Upper lobe of left lung (tissue), 6 donors: ENCODE data around the gene TECTA. TPM values are rescaled to one million over a fixed set of nuclear protein-coding genes. Genes with fewer than 3 reads are reported as not detected.

ENCODE experiments used
- ATAC-seq, 2 donors: fragments of 200-7000 bp; cut with Tn5 transposase; one replicate each; pipeline ENCODE4 v1.9.1; 2022; ENCODE audit warnings: mild to moderate bottlenecking in 2 of 2, moderate library complexity in 2 of 2; ENCODE audit not compliant: low FRiP score in 2 of 2
- DNase-seq, 2 donors: peaks; one replicate each; pipeline ENCODE4 v3.0.0-alpha.2; 2019 to 2020
- H3K27ac ChIP-seq, 4 donors: fragments of 200-600 bp; sonication (generic); one replicate each; pipeline ENCODE4 v1.5.1; 2016 to 2019
- H3K27me3 ChIP-seq, 4 donors: fragments of 200-600 bp; sonication (generic); one replicate each; pipeline ENCODE4 v1.5.1; 2017 to 2019
- H3K36me3 ChIP-seq, 4 donors: fragments of 200-600 bp; sonication (generic); one replicate each; pipeline ENCODE4 v1.5.1; 2016 to 2019
- H3K4me1 ChIP-seq, 4 donors: fragments of 200-600 bp; sonication (generic); one replicate each; pipeline ENCODE4 v1.5.1; 2018 to 2019
- H3K4me3 ChIP-seq, 4 donors: fragments of 200-600 bp; sonication (generic); one replicate each; pipeline ENCODE4 v1.5.1; 2017 to 2019; ENCODE audit warnings: mild to moderate bottlenecking in 2 of 4, moderate library complexity in 1 of 4
- H3K9me3 ChIP-seq, 4 donors: fragments of 200-600 bp; sonication (generic); one replicate each; pipeline ENCODE4 v1.5.1; 2018 to 2019
- EP300 ChIP-seq, 4 donors: sonication (generic); formaldehyde crosslinking; IDR thresholded peaks; one replicate each; pipeline ENCODE4 v1.5.1; 2017; ENCODE audit warnings: antibody characterized with exemption in 4 of 4, control low read depth in 2 of 4
- POLR2A ChIP-seq, 4 donors: fragments of 450-650 bp; IDR thresholded peaks; one replicate each; pipeline ENCODE4 v1.5.1; 2016 to 2017; ENCODE audit warnings: antibody characterized with exemption in 4 of 4, mild to moderate bottlenecking in 2 of 4
- POLR2AphosphoS5 ChIP-seq, 2 donors: sonication (generic); formaldehyde crosslinking; IDR thresholded peaks; one replicate each; pipeline ENCODE4 v1.5.1; 2017; ENCODE audit warnings: antibody characterized with exemption in 2 of 2
- WGBS, 2 donors: methylation state at CpG; one replicate each; pipeline ENCODE4 v1.1.5; 2017 to 2018; 5-methylcytosine and 5-hydroxymethylcytosine counted together
- total RNA-seq, 6 donors: library from RNA; depleted of rRNA in 4 of 6; stranded (reverse); fragments of >200 nt in 4 of 6; gene quantifications; one replicate each; pipeline versions ENCODE4 v1.1.0 to v1.2.1, GENCODE V29; 2016 to 2021
- TF ChIP-seq, protein P1 (sequence below), 6 experiments: fragments of 450-650 bp in 4 of 6; fragments of 200-600 bp in 2 of 6; sonication (generic) in 2 of 6; IDR thresholded peaks; one replicate each; pipeline ENCODE4 v1.5.1; 2016 to 2019; ENCODE audit warnings: antibody characterized with exemption in 6 of 6
- donor health status: DM: no; HTN: no; CAD: no; lungs with moderate emphysema.
- donor health status: DM: no; HTN: yes; CAD: no; lungs with severe emphysema.

TECTA gene
- total RNA-seq, 6 donors from 2014 or later: 0.89 to 4.7 (median 1.8) TPM

DNA sequence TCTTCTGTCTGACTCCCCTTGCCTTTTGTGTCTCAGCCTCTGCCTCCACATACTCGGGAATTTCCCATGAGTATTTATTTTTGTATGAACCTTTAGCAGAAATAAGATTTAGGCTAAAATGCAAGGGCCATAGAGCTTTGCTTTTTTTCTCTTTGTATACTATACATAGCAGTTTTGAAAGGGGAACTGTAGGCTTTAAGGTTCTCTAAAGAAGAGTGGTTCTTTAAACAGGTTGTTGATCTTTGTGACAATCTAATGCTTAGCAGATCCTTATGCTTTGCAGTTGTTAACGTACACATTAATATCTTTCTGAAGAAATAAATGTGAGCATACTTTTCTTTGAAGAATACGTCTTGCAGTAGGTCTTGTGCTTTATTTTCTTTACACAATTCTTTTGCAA is 42.1 kb upstream of the TECTA start:
- Histone ChIP-seq H3K9me3 (no peaks in the 10 kb centered on the region), H3K27ac (no peak overlapping the region), H3K36me3 (peaks cover 14 to 70% (median 21%) of the 10 kb centered on the region in 4 donors), H3K27me3 (no peaks in the 10 kb centered on the region), H3K4me1 (peaks cover 0 to 4% (median 0%) of the 10 kb centered on the region in 4 donors), H3K4me3 (no peak overlapping the region)
- ATAC-seq (no peak), DNase-seq (no peak)
- no peak for TF ChIP-seq POLR2AphosphoS5 (IDR thresholded peaks at IDR 0.05)
- TF ChIP-seq, protein P1, sequence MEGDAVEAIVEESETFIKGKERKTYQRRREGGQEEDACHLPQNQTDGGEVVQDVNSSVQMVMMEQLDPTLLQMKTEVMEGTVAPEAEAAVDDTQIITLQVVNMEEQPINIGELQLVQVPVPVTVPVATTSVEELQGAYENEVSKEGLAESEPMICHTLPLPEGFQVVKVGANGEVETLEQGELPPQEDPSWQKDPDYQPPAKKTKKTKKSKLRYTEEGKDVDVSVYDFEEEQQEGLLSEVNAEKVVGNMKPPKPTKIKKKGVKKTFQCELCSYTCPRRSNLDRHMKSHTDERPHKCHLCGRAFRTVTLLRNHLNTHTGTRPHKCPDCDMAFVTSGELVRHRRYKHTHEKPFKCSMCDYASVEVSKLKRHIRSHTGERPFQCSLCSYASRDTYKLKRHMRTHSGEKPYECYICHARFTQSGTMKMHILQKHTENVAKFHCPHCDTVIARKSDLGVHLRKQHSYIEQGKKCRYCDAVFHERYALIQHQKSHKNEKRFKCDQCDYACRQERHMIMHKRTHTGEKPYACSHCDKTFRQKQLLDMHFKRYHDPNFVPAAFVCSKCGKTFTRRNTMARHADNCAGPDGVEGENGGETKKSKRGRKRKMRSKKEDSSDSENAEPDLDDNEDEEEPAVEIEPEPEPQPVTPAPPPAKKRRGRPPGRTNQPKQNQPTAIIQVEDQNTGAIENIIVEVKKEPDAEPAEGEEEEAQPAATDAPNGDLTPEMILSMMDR (IDR thresholded peaks at IDR 0.05): no peak
- no peak for TF ChIP-seq POLR2A (IDR thresholded peaks at IDR 0.05)
- no peak for TF ChIP-seq EP300 (IDR thresholded peaks at IDR 0.05)
- 87 to 89% methylated on average over 3 of the region's 3 CpGs for WGBS, 2 donors

DNA sequence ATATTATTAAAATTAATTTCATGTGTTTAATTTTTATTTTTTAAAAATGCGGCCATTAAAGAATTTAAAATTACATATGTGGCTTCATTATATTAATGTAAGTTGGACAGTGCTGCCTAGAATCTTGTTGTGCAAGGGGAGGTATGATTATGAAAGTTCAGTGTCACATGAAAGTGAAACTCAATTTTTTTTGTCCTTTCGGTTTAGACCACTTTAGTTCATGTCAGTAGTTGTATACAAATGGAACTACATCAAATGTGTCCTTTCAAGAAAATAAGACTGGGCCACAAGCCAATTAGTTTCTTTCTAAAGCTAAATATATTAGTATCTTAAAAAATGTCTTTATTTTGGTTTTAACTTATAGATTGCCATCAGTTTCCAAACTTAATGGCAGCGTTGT is 41.4 kb upstream of the TECTA start:
- ATAC-seq: no peak
- Histone ChIP-seq H3K4me1 (peaks cover 0 to 4% (median 0%) of the 10 kb centered on the region in 4 donors), H3K36me3 (peaks cover 9 to 66% (median 19%) of the 10 kb centered on the region in 4 donors), H3K4me3 (no peak overlapping the region), H3K27ac (no peak overlapping the region), H3K27me3 (no peaks in the 10 kb centered on the region), H3K9me3 (no peaks in the 10 kb centered on the region)
- TF ChIP-seq, protein P1 (IDR thresholded peaks at IDR 0.05): no peak
- TF ChIP-seq POLR2AphosphoS5 (IDR thresholded peaks at IDR 0.05) (no peak), POLR2A (IDR thresholded peaks at IDR 0.05) (no peak), EP300 (IDR thresholded peaks at IDR 0.05) (no peak)
- no peak for DNase-seq
- 74 to 75% methylated on average over 3 of the region's 3 CpGs for WGBS, 2 donors

DNA sequence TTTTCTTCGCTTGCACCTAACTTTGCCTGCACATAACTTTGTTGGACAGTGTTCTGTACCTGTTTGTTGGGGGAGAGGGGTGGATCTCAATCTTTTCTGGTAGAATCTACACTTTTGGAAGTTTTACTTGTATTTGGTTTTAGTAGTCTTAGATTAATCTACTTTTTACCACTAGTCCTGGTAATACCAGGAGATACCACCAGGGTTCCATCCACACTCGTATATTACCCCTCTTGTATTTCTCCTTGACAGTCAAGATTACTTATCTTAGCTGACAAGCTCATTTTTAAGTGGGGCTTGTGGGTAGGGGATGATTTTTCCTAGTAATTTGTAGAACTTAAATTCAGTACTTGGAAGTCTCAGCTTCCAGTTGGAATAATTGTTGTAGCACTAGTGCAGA is 37.3 kb upstream of the TECTA start:
- ATAC-seq: no peak
- no peaks in the 10 kb centered on the region for H3K9me3 ChIP-seq
- H3K4me3 ChIP-seq: no peak overlapping the region
- no peak overlapping the region for H3K27ac ChIP-seq
- 88 to 91% methylated on average over 2 of the region's 2 CpGs for WGBS, 2 donors
- H3K36me3 ChIP-seq: peaks cover 3 to 52% (median 8%) of the 10 kb centered on the region in 4 donors
- DNase-seq: no peak
- no peaks in the 10 kb centered on the region for H3K27me3 ChIP-seq
- TF ChIP-seq, protein P1 (IDR thresholded peaks at IDR 0.05): peak in 5 of 6 experiments; percentile 18 to 45 (median 23)
- no peak for TF ChIP-seq POLR2A (IDR thresholded peaks at IDR 0.05)
- TF ChIP-seq POLR2AphosphoS5 (IDR thresholded peaks at IDR 0.05): no peak
- no peak for TF ChIP-seq EP300 (IDR thresholded peaks at IDR 0.05)
- peaks cover 0 to 7% (median 5%) of the 10 kb centered on the region in 4 donors for H3K4me1 ChIP-seq

DNA sequence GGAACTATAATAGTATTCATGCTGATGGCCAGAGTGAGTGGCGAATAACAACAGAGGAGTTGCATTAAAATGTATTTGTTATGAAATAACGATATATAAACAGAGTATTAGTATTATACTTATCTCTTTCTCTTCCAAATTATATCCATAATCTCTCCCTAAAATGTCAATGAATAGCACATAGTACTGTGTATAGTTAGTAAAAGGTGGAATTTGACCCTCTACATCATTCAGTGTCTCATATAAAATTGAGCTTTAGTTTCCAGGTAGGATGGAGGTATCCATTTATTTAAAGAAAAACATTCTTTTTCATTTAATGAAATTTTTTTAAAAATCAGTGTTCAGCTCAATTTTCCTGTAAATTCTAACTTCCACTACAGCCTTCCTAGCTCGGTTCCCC is 34.4 kb upstream of the TECTA start:
- peaks cover 0 to 17% (median 10%) of the 10 kb centered on the region in 4 donors for H3K4me1 ChIP-seq
- TF ChIP-seq, protein P1 (IDR thresholded peaks at IDR 0.05): no peak
- TF ChIP-seq POLR2AphosphoS5 (IDR thresholded peaks at IDR 0.05): no peak
- no peak for TF ChIP-seq EP300 (IDR thresholded peaks at IDR 0.05)
- TF ChIP-seq POLR2A (IDR thresholded peaks at IDR 0.05): no peak
- no peaks in the 10 kb centered on the region for H3K9me3 ChIP-seq
- no peaks in the 10 kb centered on the region for H3K27me3 ChIP-seq
- no peak for ATAC-seq
- H3K27ac ChIP-seq: no peak overlapping the region
- H3K4me3 ChIP-seq: no peak overlapping the region
- peaks cover 2 to 35% (median 4%) of the 10 kb centered on the region in 4 donors for H3K36me3 ChIP-seq
- WGBS, 2 donors: 91 to 96% methylated on average over 3 of the region's 3 CpGs
- no peak for DNase-seq

DNA sequence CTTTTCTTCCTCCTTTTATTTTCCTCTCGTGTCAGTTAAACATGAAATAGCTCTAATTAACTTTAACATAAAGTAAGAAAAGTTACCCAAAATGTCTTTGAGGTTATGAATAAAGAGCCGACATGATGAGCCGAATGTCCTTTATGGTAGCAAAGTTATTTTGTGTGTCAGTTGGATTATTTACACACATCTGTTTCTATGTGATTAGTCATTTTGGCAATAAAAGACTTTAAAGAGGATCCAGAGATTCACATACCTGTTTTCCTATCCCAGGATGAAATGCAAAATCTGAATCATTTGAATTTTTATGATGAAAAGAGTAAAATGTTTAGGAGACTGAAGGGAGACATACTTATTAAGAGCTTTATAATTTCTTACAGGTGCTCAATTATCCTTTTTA is 34.0 kb upstream of the TECTA start:
- H3K4me3 ChIP-seq: no peak overlapping the region
- ATAC-seq: no peak
- TF ChIP-seq POLR2AphosphoS5 (IDR thresholded peaks at IDR 0.05): no peak
- no peak for TF ChIP-seq EP300 (IDR thresholded peaks at IDR 0.05)
- no peak for TF ChIP-seq POLR2A (IDR thresholded peaks at IDR 0.05)
- H3K27me3 ChIP-seq: no peaks in the 10 kb centered on the region
- H3K4me1 ChIP-seq: peaks cover 3 to 19% (median 10%) of the 10 kb centered on the region in 4 donors
- 90 to 95% methylated on average over 3 of the region's 3 CpGs for WGBS, 2 donors
- H3K36me3 ChIP-seq: peaks cover 0 to 32% (median 3%) of the 10 kb centered on the region in 4 donors
- no peak for DNase-seq
- no peaks in the 10 kb centered on the region for H3K9me3 ChIP-seq
- no peak overlapping the region for H3K27ac ChIP-seq
